HG03066 (cell line): ENCODE measurements around the gene CDKN2C.
"Not testable (repeated sequence)": the region's sequence is repeated elsewhere in the genome, so short reads cannot be mapped to it uniquely, and the experiment has no call there.

Experiments used
- ATAC-seq: cut with Tn5 transposase; IDR thresholded peaks from one replicate; pipeline ENCODE4 v1.9.1; 2021; ENCODE audit warnings: low read depth; ENCODE audit not compliant: unreplicated experiment

Gene CDKN2C

GRCh38 chr1:50969611-50970508, at the start of gene CDKN2C:
CDKN2C (plus strand) TSS chr1:50970245; CDS start chr1:50970369, 124 bp downstream.
- ATAC-seq: peak; percentile 27

- ATAC-seq: no peak
Observed at GRCh38 chr1:50920409-50920808, 49.6 kb upstream of the CDKN2C start.

GRCh38 chr1:50921029-50921428, 49.0 kb upstream of the CDKN2C start:
- ATAC-seq: no peak

GRCh38 chr1:50923564-50923963, 46.5 kb upstream of the CDKN2C start:
- no peak for ATAC-seq

- no peak for ATAC-seq
Observed at GRCh38 chr1:50929376-50929958, 40.6 kb upstream of the CDKN2C start.

GRCh38 chr1:50930193-50930592, 39.9 kb upstream of the CDKN2C start:
- peak; percentile 58 for ATAC-seq

- ATAC-seq: no peak
Observed at GRCh38 chr1:50930965-50931737, 38.9 kb upstream of the CDKN2C start.

GRCh38 chr1:50932043-50932442, 38.0 kb upstream of the CDKN2C start:
- ATAC-seq: not testable (repeated sequence)

- ATAC-seq: not testable (repeated sequence)
Observed at GRCh38 chr1:50933770-50934169, 36.3 kb upstream of the CDKN2C start.

GRCh38 chr1:50934838-50935237, 35.2 kb upstream of the CDKN2C start:
- ATAC-seq: no peak

- ATAC-seq: not testable (repeated sequence)
Observed at GRCh38 chr1:50935276-50935675, 34.8 kb upstream of the CDKN2C start.

GRCh38 chr1:50936321-50936720, 33.7 kb upstream of the CDKN2C start:
- no peak for ATAC-seq

- ATAC-seq: no peak
Observed at GRCh38 chr1:50940291-50940690, 29.8 kb upstream of the CDKN2C start.

- no peak for ATAC-seq
Observed at GRCh38 chr1:50942334-50942733, 27.7 kb upstream of the CDKN2C start.

GRCh38 chr1:50949286-50949982, 20.6 kb upstream of the CDKN2C start:
- no peak for ATAC-seq

GRCh38 chr1:50950396-50950795, 19.6 kb upstream of the CDKN2C start:
- no peak for ATAC-seq

- not testable (repeated sequence) for ATAC-seq
Observed at GRCh38 chr1:50952566-50952965, 17.5 kb upstream of the CDKN2C start.

- no peak for ATAC-seq
Observed at GRCh38 chr1:50955116-50955515, 14.9 kb upstream of the CDKN2C start.

GRCh38 chr1:50959303-50959912, 10.6 kb upstream of the CDKN2C start:
- ATAC-seq: peak; percentile 16
